HepG2 (cell line): ENCODE measurements around the gene PLXNA4. TPM values are rescaled to one million over a fixed set of nuclear protein-coding genes. Genes with fewer than 3 reads are reported as not detected.

Source experiments
- ATAC-seq: fragments of 200-7000 bp; cut with Tn5 transposase; 3 replicates; pipeline ENCODE4 v1.9.1; 2020; ENCODE audit warnings: mild to moderate bottlenecking, moderate library complexity
- BruUV-seq: library from RNA; stranded (reverse); fragments of 400-500 nt; replicated peaks from 2 replicates; lab custom pipeline; 2021; lab: Mats Ljungman, UMichigan
- CTCF ChIA-PET: fragments of 300-600 bp; formaldehyde crosslinking; extraction: SDS; loops from one replicate; lab custom pipeline; 2021; ENCODE audit warnings: low total read pairs, inconsistent platforms, low intra/inter-chr PET ratio; lab: Yijun Ruan, JAX
- POLR2A ChIA-PET: fragments of 350-600 bp; sonication (Branson Sonifier 250); formaldehyde crosslinking; loops from one replicate; lab custom pipeline; 2020; ENCODE audit warnings: antibody characterized with exemption, inconsistent platforms; lab: Yijun Ruan, JAX
- DNase-seq: peaks from one replicate; pipeline ENCODE4 v3.0.0-alpha.2; 2015; ENCODE audit warnings: low spot score
- FAIRE-seq: peaks from 3 replicates; lab custom pipeline; 2011; peaks lifted over from hg19 to GRCh38; lab: Jason Lieb, UNC
- H2AFZ ChIP-seq: one replicate; pipeline ENCODE4 v1.6.1; 2011; ENCODE audit warnings: low read length, inconsistent platforms
- H3K27ac ChIP-seq: fragments of 300-600 bp; 3 replicates; pipeline ENCODE4 v1.8.0; 2011; ENCODE audit warnings: mixed run types, mild to moderate bottlenecking, mixed read lengths, low read length, inconsistent platforms; ENCODE audit not compliant: insufficient read depth; ENCODE audit errors: extremely low read length
- H3K27me3 ChIP-seq, 2 experiments: fragments of 200-600 bp in 1 of 2; 2 replicates in 1 of 2; 3 replicates in 1 of 2; pipeline versions ENCODE4 v1.6.0 to v1.8.0; 2011; ENCODE audit warnings: low read length in 2 of 2, mild to moderate bottlenecking in 2 of 2, moderate library complexity in 2 of 2, inconsistent platforms in 1 of 2; ENCODE audit not compliant: insufficient read depth in 2 of 2, control insufficient read depth in 1 of 2
- H3K36me3 ChIP-seq, 2 experiments: fragments of 200-600 bp in 1 of 2; replicated peaks in 1 of 2; 2 replicates in 1 of 2; 3 replicates in 1 of 2; pipeline versions ENCODE4 v1.5.1 to v1.8.0; 2011; ENCODE audit warnings: low read length in 2 of 2, inconsistent platforms in 1 of 2; ENCODE audit not compliant: insufficient read depth in 2 of 2, control insufficient read depth in 1 of 2
- H3K4me1 ChIP-seq: 2 replicates; pipeline ENCODE4 v1.5.1; 2012; ENCODE audit warnings: low read length, inconsistent platforms; ENCODE audit not compliant: insufficient read depth
- H3K4me2 ChIP-seq: 2 replicates; pipeline ENCODE4 v1.6.0; 2011; ENCODE audit warnings: low read depth, low read length, inconsistent platforms
- H3K4me3 ChIP-seq, 3 experiments: fragments of 200-600 bp in 1 of 3; sonication (generic), shearing (Covaris generic) in 1 of 3; replicated peaks in 1 of 3; 2 replicates each; pipeline ENCODE4 v1.5.1; 2011 to 2016; ENCODE audit warnings: low read length in 3 of 3, inconsistent platforms in 2 of 3, low read depth in 2 of 3, mild to moderate bottlenecking in 2 of 3, control low read depth in 1 of 3, mixed read lengths in 1 of 3; ENCODE audit not compliant: insufficient read depth in 1 of 3
- H3K79me2 ChIP-seq: one replicate; pipeline ENCODE4 v1.6.1; 2011; ENCODE audit warnings: low read length, inconsistent platforms; ENCODE audit not compliant: insufficient read depth
- H3K9ac ChIP-seq: 2 replicates; pipeline ENCODE4 v1.6.0; 2011; ENCODE audit warnings: mild to moderate bottlenecking, low read depth, low read length, inconsistent platforms; ENCODE audit not compliant: insufficient read depth
- H3K9me3 ChIP-seq: 2 replicates; pipeline ENCODE4 v1.5.1; 2012; ENCODE audit warnings: mild to moderate bottlenecking, low read length
- H4K20me1 ChIP-seq: 2 replicates; pipeline ENCODE4 v1.6.0; 2011; ENCODE audit warnings: inconsistent platforms, mild to moderate bottlenecking, low read length, moderate library complexity; ENCODE audit not compliant: insufficient read depth
- AGO2 ChIP-seq: fragments of 200-400 bp; formaldehyde crosslinking; optimal IDR thresholded peaks from 2 replicates; pipeline ENCODE3; 2017; ENCODE audit warnings: mild to moderate bottlenecking, low read depth, low read length, moderate library complexity
- FIP1L1 ChIP-seq: fragments of 200-400 bp; formaldehyde crosslinking; IDR thresholded peaks from 2 replicates; pipeline ENCODE4 v1.6.1; 2018; ENCODE audit warnings: low read depth, mild to moderate bottlenecking, low read length, moderate library complexity, borderline replicate concordance; ENCODE audit not compliant: insufficient read depth
- FOSL1 ChIP-seq: sonication (generic); formaldehyde crosslinking; IDR thresholded peaks from 2 replicates; pipeline ENCODE4 v1.9.0; 2021; ENCODE audit warnings: missing genetic modification reagents, borderline replicate concordance
- GABPA ChIP-seq, 2 experiments: IDR thresholded peaks; 2 replicates each; pipeline ENCODE4 v1.6.1; 2011 to 2016; ENCODE audit warnings: low read depth in 2 of 2, low read length in 1 of 2, missing biosample characterization in 1 of 2, missing genetic modification characterization in 1 of 2
- GATA4 ChIP-seq: sonication (generic); IDR thresholded peaks from 2 replicates; pipeline ENCODE4 v1.6.1; 2016; ENCODE audit warnings: antibody characterized with exemption, low read depth, borderline replicate concordance
- IKZF5 ChIP-seq: IDR thresholded peaks from 2 replicates; pipeline ENCODE4 v1.6.1; 2018; ENCODE audit warnings: missing genetic modification reagents, mild to moderate bottlenecking, missing compliant biosample characterization
- IRF2 ChIP-seq: IDR thresholded peaks from 2 replicates; pipeline ENCODE4 v1.6.1; 2018; ENCODE audit warnings: missing genetic modification reagents, missing compliant biosample characterization
- JUNB ChIP-seq: sonication (generic); formaldehyde crosslinking; IDR thresholded peaks from 2 replicates; pipeline ENCODE4 v1.8.0; 2022; ENCODE audit warnings: missing genetic modification reagents, mild to moderate bottlenecking, borderline replicate concordance
- KLF11 ChIP-seq: IDR thresholded peaks from 2 replicates; pipeline ENCODE4 v1.6.1; 2016; ENCODE audit warnings: missing compliant biosample characterization
- MAF1 ChIP-seq: sonication (generic); formaldehyde crosslinking; IDR thresholded peaks from 2 replicates; pipeline ENCODE4 v1.5.0; 2020; ENCODE audit warnings: missing genetic modification reagents, borderline replicate concordance
- MBD4 ChIP-seq: IDR thresholded peaks from 2 replicates; pipeline ENCODE4 v1.6.1; 2012; ENCODE audit warnings: low read length, inconsistent platforms, borderline replicate concordance
- PHF5A ChIP-seq: IDR thresholded peaks from one replicate; pipeline ENCODE4 v1.6.1; 2018; ENCODE audit warnings: low read depth, missing genetic modification reagents; ENCODE audit not compliant: unreplicated experiment
- SAFB2 ChIP-seq: sonication (generic); formaldehyde crosslinking; IDR thresholded peaks from 2 replicates; pipeline ENCODE4 v1.5.1; 2020; ENCODE audit warnings: missing genetic modification reagents, low read depth, mild to moderate bottlenecking, borderline replicate concordance
- SETDB1 ChIP-seq: sonication (generic); formaldehyde crosslinking; IDR thresholded peaks from 2 replicates; pipeline ENCODE4 v1.5.1; 2020; ENCODE audit warnings: missing genetic modification reagents, mild to moderate bottlenecking, borderline replicate concordance
- SRSF9 ChIP-seq: fragments of 200-400 bp; formaldehyde crosslinking; IDR thresholded peaks from 2 replicates; pipeline ENCODE4 v1.6.1; 2018; ENCODE audit warnings: borderline replicate concordance, mild to moderate bottlenecking, low read depth, low read length; ENCODE audit not compliant: insufficient read depth, poor library complexity, severe bottlenecking
- SRY ChIP-seq: sonication (generic); formaldehyde crosslinking; IDR thresholded peaks from 2 replicates; pipeline ENCODE4 v1.8.0; 2022; ENCODE audit warnings: mild to moderate bottlenecking, missing genetic modification reagents
- ZBTB26 ChIP-seq: IDR thresholded peaks from 2 replicates; pipeline ENCODE4 v1.6.1; 2016; ENCODE audit warnings: missing compliant biosample characterization, missing genetic modification reagents, borderline replicate concordance
- ZFP1 ChIP-seq: IDR thresholded peaks from 2 replicates; pipeline ENCODE4 v1.6.1; 2016
- ZNF207 ChIP-seq: fragments of 450-650 bp; IDR thresholded peaks from 2 replicates; pipeline ENCODE4 v1.6.1; 2016; ENCODE audit warnings: antibody characterized with exemption, borderline replicate concordance
- ZNF264 ChIP-seq: sonication (generic); formaldehyde crosslinking; IDR thresholded peaks from 2 replicates; pipeline ENCODE4 v1.4.0; 2020; ENCODE audit warnings: missing genetic modification reagents
- ZNF367 ChIP-seq: sonication (generic); formaldehyde crosslinking; IDR thresholded peaks from 2 replicates; pipeline ENCODE4 v1.4.0; 2020; ENCODE audit warnings: missing genetic modification reagents, borderline replicate concordance
- ZNF558 ChIP-seq: sonication (generic); formaldehyde crosslinking; IDR thresholded peaks from 2 replicates; pipeline ENCODE4 v1.9.0; 2022; ENCODE audit warnings: mild to moderate bottlenecking, missing genetic modification reagents, borderline replicate concordance
- ZNF562 ChIP-seq: sonication (generic); formaldehyde crosslinking; IDR thresholded peaks from 2 replicates; pipeline ENCODE4 v1.8.0; 2022; ENCODE audit warnings: missing genetic modification reagents, borderline replicate concordance
- ZNF652 ChIP-seq: IDR thresholded peaks from 2 replicates; pipeline ENCODE4 v1.6.1; 2016; ENCODE audit warnings: low read depth, borderline replicate concordance
- ZNF75D ChIP-seq: sonication (generic); formaldehyde crosslinking; IDR thresholded peaks from 2 replicates; pipeline ENCODE4 v1.8.1; 2023; ENCODE audit warnings: missing genetic modification reagents, mild to moderate bottlenecking, borderline replicate concordance
- ZNF878 ChIP-seq: sonication (generic); formaldehyde crosslinking; IDR thresholded peaks from 2 replicates; pipeline ENCODE4 v1.8.1; 2023; ENCODE audit warnings: mild to moderate bottlenecking, missing genetic modification reagents, moderate library complexity
- WGBS: methylation state at CpG from one replicate; pipeline ENCODE4 v1.1.6; 2017; ENCODE audit warnings: low lambda C conversion rate; 5-methylcytosine and 5-hydroxymethylcytosine counted together
- in situ Hi-C: cut with HindIII; loops from 2 replicates; pipeline ENCODE4 v1.10.0; 2017; ENCODE audit warnings: low pct_unique_long_range_greater_than_20kb; ENCODE audit not compliant: extremely low pct_ligation_motif_present
- intact Hi-C: fragments of 100-400 bp; cut with micrococcal nuclease; formaldehyde crosslinking; loops from one replicate; pipeline ENCODE4 v1.10.0; 2022; ENCODE audit not compliant: unreplicated experiment
- polyA plus RNA-seq, 8 experiments: library from polyadenylated mRNA; depleted of rRNA in 3 of 8; stranded (reverse) in 7 of 8; unstranded in 1 of 8; fragments of >200 nt; fragmentation: Illumina TruSeq in 4 of 8; extraction: Trizol in 4 of 8; gene quantifications; 2 replicates each; pipeline versions ENCODE4 v1.2.1 to v1.2.3, GENCODE V29; 2011 to 2016; ENCODE audit warnings: low read depth in 4 of 8, missing spikeins in 1 of 8, mixed read lengths in 1 of 8; ENCODE audit not compliant: insufficient read depth in 1 of 8
- total RNA-seq, 5 experiments: library from RNA; depleted of rRNA; stranded (reverse); fragments of >200 nt; fragmentation: Illumina TruSeq; extraction: Trizol; gene quantifications; 2 replicates each; pipeline ENCODE4 v1.2.3, GENCODE V29; 2016; ENCODE audit warnings: low read depth in 1 of 5

PLXNA4 gene
- total and polyA plus RNA-seq, 2 of the 13 experiments (the other 11 are each of a cell fraction or from before 2014, with no cell fraction given): 0.01 to 0.04 TPM

DNA sequence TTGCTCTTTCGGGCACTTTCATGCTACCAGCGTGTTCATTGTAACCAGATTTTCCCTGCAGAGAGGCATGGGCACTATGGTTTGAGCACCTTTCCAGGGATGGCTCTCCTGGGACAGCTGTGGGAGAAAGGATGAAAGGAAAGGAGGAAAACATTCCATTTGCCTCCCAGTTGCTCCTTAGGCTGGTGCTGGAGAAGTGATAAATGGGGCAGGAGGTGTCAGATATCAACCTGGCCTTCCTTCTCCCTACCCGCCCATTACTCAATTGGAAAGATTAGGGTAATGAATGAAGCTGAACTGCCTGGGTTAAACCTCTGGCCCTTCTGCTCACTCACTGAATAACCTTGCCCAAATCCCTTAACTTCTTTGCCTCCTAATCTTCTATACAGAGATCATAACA lies 228.4 kb downstream of the PLXNA4 start (continued):
- no peak for TF ChIP-seq ZNF75D (CRISPR knock-in tag)
- TF ChIP-seq SRSF9: no peak
- no peak for TF ChIP-seq JUNB
- TF ChIP-seq GABPA (IDR thresholded peaks at IDR 0.05; ENCODE audit: low read depth, low read length): no peak
- no peak for TF ChIP-seq GABPA (CRISPR knock-in tag; IDR thresholded peaks at IDR 0.05; ENCODE audit: low read depth)
- no peak for TF ChIP-seq MBD4
- TF ChIP-seq ZNF558 (CRISPR knock-in tag): no peak
- no peak for TF ChIP-seq ZNF562
- TF ChIP-seq KLF11 (CRISPR knock-in tag): no peak
- TF ChIP-seq MAF1 (CRISPR knock-in tag): no peak
- no peak for TF ChIP-seq SETDB1 (CRISPR knock-in tag)
- no peak for TF ChIP-seq GATA4

DNA sequence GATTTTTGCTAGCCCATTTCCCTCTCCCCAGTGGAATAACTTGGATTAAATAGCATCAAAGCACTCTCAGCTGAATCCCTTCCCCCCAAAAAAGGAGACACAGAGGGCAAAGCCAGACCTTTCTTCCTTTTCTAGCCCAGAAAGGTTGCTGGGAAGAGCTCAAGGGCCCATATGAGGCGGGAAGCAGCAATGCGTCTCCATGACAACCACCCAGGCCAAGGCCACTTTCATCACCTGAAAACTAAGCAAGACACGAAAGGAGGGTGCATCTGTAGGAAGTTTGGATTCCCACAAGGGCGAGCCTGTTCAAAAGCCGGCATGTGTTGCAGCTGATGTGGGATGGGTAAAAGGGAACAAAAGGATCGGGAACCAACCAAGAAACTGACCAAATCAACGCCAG lies 229.1 kb downstream of the PLXNA4 start:
- ATAC-seq: no peak
- no peak overlapping the region for H3K4me3 ChIP-seq
- no peak for DNase-seq
- in situ Hi-C loops: no loop called here
- POLR2A ChIA-PET: no interaction called here
- H4K20me1 ChIP-seq: no peaks in the 10 kb centered on the region; the same call in 1 of the 2 replicates
- H3K27ac ChIP-seq: no peak overlapping the region
- no peaks in the 10 kb centered on the region for H3K79me2 ChIP-seq
- no peaks in the 10 kb centered on the region for H3K9me3 ChIP-seq
- no peaks in the 10 kb centered on the region for H3K4me1 ChIP-seq
- CTCF ChIA-PET: no interaction called here
- no peak for FAIRE-seq
- WGBS: 17% methylated on average over 7 of the region's 7 CpGs
- H3K27me3 ChIP-seq: peaks cover 3 to 21% of the 10 kb centered on the region in 2 experiments; a peak in 3 of 5 replicates
- intact Hi-C loops: no loop called here
- H3K9ac ChIP-seq: no peak overlapping the region
- no peak overlapping the region for H2AFZ ChIP-seq
- no peaks in the 10 kb centered on the region for H3K36me3 ChIP-seq
- BruUV-seq: no TSS peak
- H3K4me2 ChIP-seq: no peak overlapping the region
- TF ChIP-seq ZFP1 (CRISPR knock-in tag) (no peak), SRY (CRISPR knock-in tag) (no peak), FOSL1 (no peak), FIP1L1 (no peak), SAFB2 (no peak), ZNF878 (CRISPR knock-in tag) (no peak), ZNF264 (no peak), AGO2 (no peak), ZNF207 (no peak), IRF2 (CRISPR knock-in tag) (no peak), ZNF652 (CRISPR knock-in tag) (no peak), IKZF5 (CRISPR knock-in tag) (no peak), ZBTB26 (CRISPR knock-in tag) (no peak), ZNF367 (no peak), PHF5A (CRISPR knock-in tag) (no peak)
